Epithelial cell of proximal tubule (primary cell): ENCODE results near the gene DOCK1. TPM values are rescaled to one million over a fixed set of nuclear protein-coding genes. Genes with fewer than 3 reads are reported as not detected.

ENCODE experiments used
- DNase-seq: peaks from one replicate; pipeline ENCODE4 v3.0.0-alpha.2; 2011; ENCODE audit warnings: low read depth
- H3K4me3 ChIP-seq: 2 replicates; pipeline ENCODE4 v1.5.1; 2011; ENCODE audit warnings: low read depth, mild to moderate bottlenecking, low read length
- total RNA-seq: library from RNA; depleted of rRNA; stranded (reverse); fragments of >200 nt; gene quantifications from 2 replicates; pipeline ENCODE4 v1.2.3, GENCODE V29; 2015
- TF ChIP-seq, protein P1 (sequence below): conservative IDR thresholded peaks from 2 replicates; pipeline ENCODE4 v1.5.1; 2012; ENCODE audit warnings: low read depth, mild to moderate bottlenecking, low read length

Gene DOCK1
- total RNA-seq, 1 donor from 2014 or later, result 31.9 TPM

GRCh38 chr10:127441350-127442219 lies 536.4 kb downstream of the DOCK1 start:
- TF ChIP-seq, protein P1, sequence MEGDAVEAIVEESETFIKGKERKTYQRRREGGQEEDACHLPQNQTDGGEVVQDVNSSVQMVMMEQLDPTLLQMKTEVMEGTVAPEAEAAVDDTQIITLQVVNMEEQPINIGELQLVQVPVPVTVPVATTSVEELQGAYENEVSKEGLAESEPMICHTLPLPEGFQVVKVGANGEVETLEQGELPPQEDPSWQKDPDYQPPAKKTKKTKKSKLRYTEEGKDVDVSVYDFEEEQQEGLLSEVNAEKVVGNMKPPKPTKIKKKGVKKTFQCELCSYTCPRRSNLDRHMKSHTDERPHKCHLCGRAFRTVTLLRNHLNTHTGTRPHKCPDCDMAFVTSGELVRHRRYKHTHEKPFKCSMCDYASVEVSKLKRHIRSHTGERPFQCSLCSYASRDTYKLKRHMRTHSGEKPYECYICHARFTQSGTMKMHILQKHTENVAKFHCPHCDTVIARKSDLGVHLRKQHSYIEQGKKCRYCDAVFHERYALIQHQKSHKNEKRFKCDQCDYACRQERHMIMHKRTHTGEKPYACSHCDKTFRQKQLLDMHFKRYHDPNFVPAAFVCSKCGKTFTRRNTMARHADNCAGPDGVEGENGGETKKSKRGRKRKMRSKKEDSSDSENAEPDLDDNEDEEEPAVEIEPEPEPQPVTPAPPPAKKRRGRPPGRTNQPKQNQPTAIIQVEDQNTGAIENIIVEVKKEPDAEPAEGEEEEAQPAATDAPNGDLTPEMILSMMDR, result no peak
- DNase-seq, result peak; percentile 52
- peak overlapping the region; percentile 38 for H3K4me3 ChIP-seq

- TF ChIP-seq, protein P1, result no peak
- peak overlapping the region; percentile 38 for H3K4me3 ChIP-seq
- DNase-seq, result no peak
These were observed 536.9 kb downstream of the DOCK1 start for GRCh38 chr10:127442220-127442525.

DNA sequence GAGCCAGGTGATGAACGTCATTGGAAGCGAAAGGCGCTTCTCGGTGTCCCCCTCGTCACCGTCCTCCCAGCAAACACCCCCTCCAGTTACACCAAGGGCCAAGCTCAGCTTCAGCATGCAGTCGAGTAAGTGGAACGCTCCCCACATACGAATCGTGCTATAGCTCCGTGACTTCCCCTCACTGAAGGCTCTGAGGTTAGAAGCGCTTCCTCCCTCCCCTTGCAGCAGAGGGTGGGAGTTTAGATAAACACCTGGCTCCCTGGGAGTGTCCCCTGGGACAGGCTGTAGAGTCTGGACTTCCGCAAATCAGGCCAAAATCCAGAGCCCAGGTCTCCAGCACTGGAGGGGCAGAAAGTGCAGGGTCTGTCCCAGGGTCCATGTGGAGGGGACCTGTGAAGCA lies 538.9 kb downstream of the DOCK1 start:
- no peak for DNase-seq
- TF ChIP-seq, protein P1, result no peak
- H3K4me3 ChIP-seq, result no peak overlapping the region

- TF ChIP-seq, protein P1, result no peak
- DNase-seq, result no peak
These were observed 542.0 kb downstream of the DOCK1 start for GRCh38 chr10:127447197-127447596.

GRCh38 chr10:127449490-127449889 lies 544.3 kb downstream of the DOCK1 start:
- no peak overlapping the region for H3K4me3 ChIP-seq
- no peak for DNase-seq
- TF ChIP-seq, protein P1, result no peak

More at GRCh38 chr10:127447197-127447596, 542.0 kb downstream of the DOCK1 start:
- H3K4me3 ChIP-seq, result no peak overlapping the region

DNA sequence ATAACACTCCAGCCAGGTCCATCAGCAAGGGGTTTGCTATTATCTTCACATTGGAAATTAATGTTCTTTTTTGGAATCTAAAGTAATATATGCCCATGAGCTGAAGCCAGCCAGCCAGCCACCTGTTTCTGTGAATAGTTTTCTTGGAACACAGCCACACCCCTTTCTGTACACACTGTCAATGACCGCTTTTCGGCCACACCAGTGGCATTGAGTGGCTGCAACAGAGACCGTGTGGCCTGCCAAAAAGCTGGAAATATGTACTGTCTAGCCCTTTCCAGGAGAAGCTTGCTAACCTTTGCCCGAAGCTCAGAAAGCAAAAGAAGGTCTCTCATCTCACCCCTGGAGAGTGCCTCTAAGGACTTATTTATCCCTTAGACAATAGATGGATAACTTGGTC lies 545.4 kb downstream of the DOCK1 start:
- TF ChIP-seq, protein P1, result no peak
- DNase-seq, result no peak
- no peak overlapping the region for H3K4me3 ChIP-seq

GRCh38 chr10:127451628-127452027 lies 546.4 kb downstream of the DOCK1 start:
- H3K4me3 ChIP-seq, result no peak overlapping the region
- DNase-seq, result no peak
- TF ChIP-seq, protein P1, result no peak
